ENCODE measurements around the gene MUC21.
"Not testable (repeated sequence)": the region's sequence is repeated elsewhere in the genome, so short reads cannot be mapped to it uniquely, and the experiment has no call there.

Gene MUC21

DNA sequence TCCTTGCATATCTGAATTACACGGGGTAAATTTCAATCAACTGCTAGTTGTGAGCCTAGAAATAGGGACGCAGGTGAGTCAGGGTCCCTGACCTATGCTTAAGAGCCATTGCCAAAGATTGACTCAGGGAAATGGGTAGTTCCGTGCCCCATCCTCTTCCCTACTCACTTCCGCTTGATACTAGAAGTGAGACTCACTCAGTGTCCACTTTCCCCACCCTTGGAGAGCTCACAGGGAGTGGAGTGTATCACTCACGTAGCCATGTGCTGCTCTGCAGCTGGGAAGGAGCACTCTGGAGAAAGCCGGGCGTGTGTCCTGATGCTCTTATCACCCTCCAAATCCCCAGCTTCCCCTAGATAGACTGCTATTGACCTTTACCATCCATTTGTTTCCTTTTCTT lies 26.2 kb downstream of the MUC21 start:
- intact Hi-C loops (cut with DNase I; ENCODE audit: low total_unique reads): no loop called here
- DNase-seq: no peak
- Histone ChIP-seq H3K4me3 (no peak overlapping the region), H3K27me3 (peaks cover 0 to 17% of the 10 kb centered on the region in 2 donors), H3K36me3 (no peaks in the 10 kb centered on the region), H3K27ac (no peak overlapping the region), H3K4me1 (no peaks in the 10 kb centered on the region), H3K9me3 (peaks cover 0 to 5% (median 4%) of the 10 kb centered on the region in 3 donors)
- TF ChIP-seq, protein P1, sequence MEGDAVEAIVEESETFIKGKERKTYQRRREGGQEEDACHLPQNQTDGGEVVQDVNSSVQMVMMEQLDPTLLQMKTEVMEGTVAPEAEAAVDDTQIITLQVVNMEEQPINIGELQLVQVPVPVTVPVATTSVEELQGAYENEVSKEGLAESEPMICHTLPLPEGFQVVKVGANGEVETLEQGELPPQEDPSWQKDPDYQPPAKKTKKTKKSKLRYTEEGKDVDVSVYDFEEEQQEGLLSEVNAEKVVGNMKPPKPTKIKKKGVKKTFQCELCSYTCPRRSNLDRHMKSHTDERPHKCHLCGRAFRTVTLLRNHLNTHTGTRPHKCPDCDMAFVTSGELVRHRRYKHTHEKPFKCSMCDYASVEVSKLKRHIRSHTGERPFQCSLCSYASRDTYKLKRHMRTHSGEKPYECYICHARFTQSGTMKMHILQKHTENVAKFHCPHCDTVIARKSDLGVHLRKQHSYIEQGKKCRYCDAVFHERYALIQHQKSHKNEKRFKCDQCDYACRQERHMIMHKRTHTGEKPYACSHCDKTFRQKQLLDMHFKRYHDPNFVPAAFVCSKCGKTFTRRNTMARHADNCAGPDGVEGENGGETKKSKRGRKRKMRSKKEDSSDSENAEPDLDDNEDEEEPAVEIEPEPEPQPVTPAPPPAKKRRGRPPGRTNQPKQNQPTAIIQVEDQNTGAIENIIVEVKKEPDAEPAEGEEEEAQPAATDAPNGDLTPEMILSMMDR (IDR thresholded peaks at IDR 0.05): no peak

GRCh38 chr6:31010393-31011060 lies 27.0 kb downstream of the MUC21 start, which contains the start of gene MUC22:
MUC22 (plus strand) TSS chr6:31010474; CDS start chr6:31010707, 233 bp downstream.
- intact Hi-C loops (cut with DNase I; ENCODE audit: low total_unique reads): no loop called here
- TF ChIP-seq, protein P1 (IDR thresholded peaks at IDR 0.05): no peak
- H3K36me3 ChIP-seq: no peaks in the 10 kb centered on the region

DNA sequence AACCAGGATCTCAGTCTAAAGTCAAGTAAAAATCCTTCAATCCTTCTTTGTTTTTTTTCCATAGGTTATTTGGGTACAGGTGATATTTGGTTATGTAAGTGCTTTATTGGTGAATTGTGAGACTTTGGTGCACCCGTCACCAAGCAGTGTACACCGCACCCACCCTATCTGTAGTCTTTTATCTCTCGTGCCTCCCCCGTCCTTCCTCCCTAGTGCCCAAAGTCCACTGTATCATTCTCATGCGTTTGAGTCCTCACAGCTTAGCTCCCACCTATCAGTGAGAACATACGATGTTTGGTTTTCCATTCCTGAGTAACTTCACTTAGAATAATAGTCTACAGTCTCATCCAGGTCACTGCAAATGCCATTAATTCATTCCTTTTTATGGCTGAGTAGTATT lies 27.6 kb downstream of the MUC21 start:
- no peak for DNase-seq
- H3K9me3 ChIP-seq: peaks cover 0 to 15% (median 6%) of the 10 kb centered on the region in 3 donors
- H3K4me1 ChIP-seq: no peaks in the 10 kb centered on the region
- TF ChIP-seq, protein P1 (IDR thresholded peaks at IDR 0.05): no peak
- intact Hi-C loops (cut with DNase I; ENCODE audit: low total_unique reads): no loop called here
- no peak overlapping the region for H3K27ac ChIP-seq
- H3K27me3 ChIP-seq: peaks cover 0 to 18% of the 10 kb centered on the region in 2 donors
- no peaks in the 10 kb centered on the region for H3K36me3 ChIP-seq
- no peak overlapping the region for H3K4me3 ChIP-seq

More at GRCh38 chr6:31010393-31011060, 27.0 kb downstream of the MUC21 start, which contains the start of gene MUC22:
- peaks cover 0 to 13% (median 6%) of the 10 kb centered on the region in 3 donors for H3K9me3 ChIP-seq
- H3K4me1 ChIP-seq: no peaks in the 10 kb centered on the region
- DNase-seq: no peak
- H3K27me3 ChIP-seq: peaks cover 0 to 18% of the 10 kb centered on the region in 2 donors
- H3K4me3 ChIP-seq: no peak within 1 kb of the TSS
- no peak within 1 kb of the TSS for H3K27ac ChIP-seq

- Histone ChIP-seq H3K9me3 (peaks cover 0 to 15% (median 6%) of the 10 kb centered on the region in 3 donors), H3K4me3 (no peak overlapping the region), H3K27me3 (peaks cover 0 to 19% of the 10 kb centered on the region in 2 donors), H3K4me1 (no peaks in the 10 kb centered on the region), H3K27ac (no peak overlapping the region), H3K36me3 (no peaks in the 10 kb centered on the region)
- intact Hi-C loops (cut with DNase I; ENCODE audit: low total_unique reads): no loop called here
- no peak for DNase-seq
- TF ChIP-seq, protein P1 (IDR thresholded peaks at IDR 0.05): no peak
Measured at GRCh38 chr6:31016659-31017299, 33.3 kb downstream of the MUC21 start.

GRCh38 chr6:31017436-31017835 lies 33.9 kb downstream of the MUC21 start:
- H3K36me3 ChIP-seq; intact Hi-C loops (cut with DNase I; ENCODE audit: low total_unique reads): not testable (repeated sequence)
- H3K27me3 ChIP-seq: peaks cover 0 to 22% of the 10 kb centered on the region in 2 donors

GRCh38 chr6:31020057-31020456 lies 36.5 kb downstream of the MUC21 start:
- Histone ChIP-seq H3K27me3 (peaks cover 0 to 16% of the 10 kb centered on the region in 2 donors), H3K36me3 (no peaks in the 10 kb centered on the region), H3K27ac (no peak overlapping the region), H3K4me3 (no peak overlapping the region), H3K9me3 (peaks cover 0 to 7% (median 0%) of the 10 kb centered on the region in 3 donors), H3K4me1 (no peaks in the 10 kb centered on the region)
- TF ChIP-seq, protein P1 (IDR thresholded peaks at IDR 0.05): no peak
- no peak for DNase-seq
- intact Hi-C loops (cut with DNase I; ENCODE audit: low total_unique reads): no loop called here

More at GRCh38 chr6:31017436-31017835, 33.9 kb downstream of the MUC21 start:
- not testable (repeated sequence) for H3K4me3 ChIP-seq, DNase-seq, H3K27ac ChIP-seq, H3K4me1 ChIP-seq
- peaks cover 0 to 15% (median 6%) of the 10 kb centered on the region in 3 donors for H3K9me3 ChIP-seq

- H3K27ac ChIP-seq; H3K4me3 ChIP-seq; H3K4me1 ChIP-seq; H3K36me3 ChIP-seq; DNase-seq; intact Hi-C loops (cut with DNase I; ENCODE audit: low total_unique reads); H3K9me3 ChIP-seq: not testable (repeated sequence)
- peaks cover 0 to 18% of the 10 kb centered on the region in 2 donors for H3K27me3 ChIP-seq
Measured at GRCh38 chr6:31020631-31021255, 37.2 kb downstream of the MUC21 start.

DNA sequence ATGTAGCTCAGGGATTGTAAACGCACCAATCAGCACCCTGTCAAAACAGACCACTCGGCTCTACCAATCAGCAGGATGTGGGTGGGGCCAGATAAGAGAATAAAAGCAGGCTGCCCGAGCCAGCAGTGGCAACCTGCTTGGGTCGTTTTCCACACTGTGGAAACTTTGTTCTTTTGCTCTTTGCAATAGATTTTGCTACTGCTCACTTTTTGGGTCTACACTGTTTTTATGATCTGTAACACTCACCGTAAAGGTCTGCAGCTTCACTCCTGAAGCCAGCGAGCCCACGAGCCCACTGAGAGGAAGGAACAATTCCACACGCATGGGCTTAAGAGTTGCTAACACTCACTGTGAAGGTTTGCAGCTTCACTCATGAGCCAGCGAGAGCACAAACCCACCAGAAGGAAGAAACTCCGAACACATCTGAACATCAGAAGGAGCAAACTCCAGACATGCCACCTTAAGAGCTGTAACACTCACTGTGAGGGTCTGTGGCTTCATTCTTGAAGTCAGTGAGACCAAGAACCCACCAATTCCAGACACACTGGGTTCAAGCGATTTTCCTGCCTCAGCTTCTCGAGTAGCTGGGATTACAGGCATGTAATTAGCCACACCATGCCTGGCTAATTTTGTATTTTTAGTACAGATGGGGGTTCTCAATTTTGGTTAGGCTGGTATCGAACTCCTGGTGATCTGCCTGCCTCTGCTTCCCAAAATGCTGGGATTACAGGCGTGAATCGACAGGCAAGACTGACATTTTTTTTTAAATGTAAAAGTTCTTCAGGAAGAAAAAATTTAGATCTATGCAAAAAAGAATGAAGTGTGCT lies 38.4 kb downstream of the MUC21 start:
- H3K9me3 ChIP-seq; DNase-seq; H3K4me3 ChIP-seq; H3K27ac ChIP-seq; H3K4me1 ChIP-seq; H3K36me3 ChIP-seq; intact Hi-C loops (cut with DNase I; ENCODE audit: low total_unique reads): not testable (repeated sequence)
- H3K27me3 ChIP-seq: peaks cover 0 to 23% of the 10 kb centered on the region in 2 donors
